HG03097 (cell line): ENCODE results near the gene SERPINB6.

Experiments used
- ATAC-seq: cut with Tn5 transposase; IDR thresholded peaks from one replicate; pipeline ENCODE4 v1.9.1; 2021; ENCODE audit not compliant: unreplicated experiment, low FRiP score

The SERPINB6 gene

GRCh38 chr6:2999618-3000557 is 28.5 kb upstream of the SERPINB6 start, which contains the start of gene NQO2:
Gene NQO2 (plus strand): TSS chr6:2999894. CDS start chr6:3006553, 6,659 bp downstream.
- peak; percentile 51 for ATAC-seq

GRCh38 chr6:2998998-2999617 is 27.7 kb upstream of the SERPINB6 start:
- ATAC-seq: peak; percentile 7

GRCh38 chr6:2998249-2998997 is 27.1 kb upstream of the SERPINB6 start:
- peak; percentile 49 for ATAC-seq

DNA sequence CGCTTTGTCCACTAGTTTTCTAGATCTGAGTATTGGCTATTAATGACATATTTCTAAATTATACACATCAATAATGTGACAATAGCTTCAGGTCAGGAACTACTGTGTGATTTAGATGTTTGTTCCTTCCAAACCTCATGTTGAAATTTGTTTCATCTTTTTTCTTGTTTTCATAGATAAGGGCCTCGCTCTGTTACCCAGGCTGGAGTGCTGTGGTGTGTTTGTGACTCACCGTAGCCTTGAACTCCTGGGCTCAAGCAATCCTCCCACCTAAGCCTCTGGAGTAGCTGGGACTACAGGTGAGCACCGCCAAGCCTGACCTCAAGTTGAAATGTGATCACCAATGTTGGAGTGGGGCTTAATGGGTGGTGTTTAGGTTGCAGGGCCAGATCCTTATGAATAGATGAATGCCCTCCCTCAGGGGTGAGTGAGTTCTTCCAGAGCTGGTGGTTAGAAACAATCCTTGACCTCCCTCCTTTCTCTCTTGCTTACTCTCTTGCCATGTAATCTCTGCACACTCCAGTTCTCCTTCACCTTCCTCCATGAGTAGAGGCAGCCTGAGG is 22.5 kb upstream of the SERPINB6 start:
- no peak for ATAC-seq

DNA sequence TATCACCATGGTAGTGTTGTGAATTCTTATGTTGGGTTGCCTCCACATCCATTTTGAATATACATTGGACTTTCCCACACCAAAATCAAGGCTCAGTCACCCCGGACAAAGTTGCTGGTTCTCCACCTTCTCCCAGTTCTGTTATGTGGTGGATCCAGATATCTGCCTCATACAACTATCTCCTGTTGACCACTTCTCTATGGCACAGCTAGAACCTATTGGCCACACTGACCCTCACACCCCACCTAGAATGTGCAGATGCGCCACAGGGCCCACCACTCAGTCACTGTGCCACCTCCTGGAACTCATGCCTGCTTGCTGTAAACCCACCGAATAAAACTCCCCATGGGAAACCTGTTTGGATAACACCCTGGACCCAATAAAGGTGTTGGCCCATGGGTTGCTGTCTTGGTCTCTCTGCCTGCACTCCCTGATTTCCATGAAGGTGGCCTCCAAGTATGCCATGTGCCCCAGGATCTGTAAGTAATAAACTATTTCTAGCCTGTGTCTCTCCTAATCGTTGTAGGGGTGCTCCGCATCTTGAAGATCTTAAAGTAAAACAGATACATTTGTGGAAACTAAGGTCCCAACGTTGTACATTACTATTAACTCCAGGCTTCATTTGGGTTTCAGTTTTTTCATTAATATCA is 21.1 kb upstream of the SERPINB6 start:
- no peak for ATAC-seq

GRCh38 chr6:2990932-2991506 is 19.7 kb upstream of the SERPINB6 start:
- no peak for ATAC-seq

GRCh38 chr6:2990248-2990931 is 19.0 kb upstream of the SERPINB6 start:
- ATAC-seq: no peak

DNA sequence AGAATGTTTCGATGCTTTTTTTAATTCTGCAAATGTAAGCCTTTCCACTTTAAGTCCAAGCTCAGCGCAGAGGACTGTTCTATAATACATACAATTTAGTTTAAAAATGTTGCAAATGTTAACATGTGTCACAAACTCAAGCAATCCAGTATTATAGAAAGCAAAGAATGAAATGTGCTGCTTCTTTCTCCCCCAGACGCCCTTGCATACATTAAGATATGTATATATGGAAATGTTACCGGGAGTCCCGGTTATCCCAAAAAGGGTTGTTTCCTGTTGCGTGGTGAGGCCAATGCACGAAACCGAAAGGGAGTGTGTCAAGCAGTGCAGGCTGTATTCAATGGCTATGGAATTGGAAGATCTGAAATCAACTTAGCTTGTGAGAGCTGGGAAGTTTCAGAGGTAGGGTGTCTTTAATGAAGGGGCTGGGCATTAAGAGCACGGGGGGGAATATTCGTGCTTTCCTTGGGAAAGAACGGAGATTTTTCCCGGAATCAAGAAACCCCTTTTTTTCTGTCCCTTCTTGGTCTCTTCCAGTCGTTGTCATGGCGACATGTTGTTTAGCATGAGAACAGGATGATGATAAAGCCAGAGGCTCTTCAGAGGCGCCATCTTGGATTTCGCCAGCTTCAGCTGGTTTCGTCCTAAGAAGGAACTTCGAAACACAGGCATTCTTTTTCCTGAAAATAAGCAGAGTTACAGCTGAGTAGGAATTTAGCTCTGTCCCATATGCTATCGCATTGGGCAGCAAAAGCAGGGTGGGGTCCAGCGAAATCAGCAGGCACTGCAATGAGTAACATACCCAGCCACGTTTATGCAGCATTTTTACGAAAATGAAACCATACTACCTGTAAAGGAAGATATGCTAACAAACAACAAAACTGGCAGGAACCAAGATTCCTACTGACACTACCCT is 18.2 kb upstream of the SERPINB6 start:
- peak; percentile 59 for ATAC-seq

- ATAC-seq: peak; percentile 64
These were observed 17.3 kb upstream of the SERPINB6 start for GRCh38 chr6:2988426-2989331.

GRCh38 chr6:2988094-2988425 is 16.7 kb upstream of the SERPINB6 start:
- ATAC-seq: no peak

GRCh38 chr6:2986722-2987221 is 15.4 kb upstream of the SERPINB6 start:
- ATAC-seq: no peak

- ATAC-seq: no peak
These were observed 13.5 kb upstream of the SERPINB6 start for GRCh38 chr6:2984738-2985406.

DNA sequence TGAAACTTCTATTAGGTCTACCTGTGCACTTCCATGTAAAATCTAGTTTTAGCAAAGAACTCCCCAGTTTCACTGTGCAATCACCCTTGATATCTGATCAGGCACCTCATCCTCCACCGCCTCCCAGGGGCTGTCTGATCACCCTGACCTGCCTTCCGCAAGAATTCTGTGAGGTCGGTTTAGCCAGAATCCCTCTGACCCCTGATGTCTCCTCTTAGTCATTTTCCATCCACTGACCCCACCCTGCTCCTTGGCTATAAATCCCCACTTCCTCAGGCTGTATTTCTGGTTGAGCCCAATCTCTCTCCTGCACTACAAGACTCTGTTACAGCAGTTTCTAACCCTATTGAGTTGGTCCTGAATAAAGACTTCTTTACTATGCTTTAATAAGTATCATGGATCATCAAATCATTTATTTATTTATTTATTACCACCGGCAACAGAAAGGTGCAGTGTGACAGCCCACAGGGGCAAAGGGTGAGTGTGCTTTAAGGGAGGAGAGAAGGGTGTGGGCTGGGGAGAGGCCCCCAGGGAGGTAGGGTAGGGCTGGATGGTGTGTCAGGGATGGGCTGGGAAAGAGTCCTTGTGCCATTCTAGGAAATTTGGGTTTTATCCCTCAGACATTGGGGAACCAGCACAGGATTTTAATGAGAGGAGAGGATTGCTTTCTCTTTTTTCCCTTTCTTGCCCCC is 11.2 kb upstream of the SERPINB6 start:
- no peak for ATAC-seq

GRCh38 chr6:2980465-2980855 is 9.1 kb upstream of the SERPINB6 start:
- ATAC-seq: no peak

DNA sequence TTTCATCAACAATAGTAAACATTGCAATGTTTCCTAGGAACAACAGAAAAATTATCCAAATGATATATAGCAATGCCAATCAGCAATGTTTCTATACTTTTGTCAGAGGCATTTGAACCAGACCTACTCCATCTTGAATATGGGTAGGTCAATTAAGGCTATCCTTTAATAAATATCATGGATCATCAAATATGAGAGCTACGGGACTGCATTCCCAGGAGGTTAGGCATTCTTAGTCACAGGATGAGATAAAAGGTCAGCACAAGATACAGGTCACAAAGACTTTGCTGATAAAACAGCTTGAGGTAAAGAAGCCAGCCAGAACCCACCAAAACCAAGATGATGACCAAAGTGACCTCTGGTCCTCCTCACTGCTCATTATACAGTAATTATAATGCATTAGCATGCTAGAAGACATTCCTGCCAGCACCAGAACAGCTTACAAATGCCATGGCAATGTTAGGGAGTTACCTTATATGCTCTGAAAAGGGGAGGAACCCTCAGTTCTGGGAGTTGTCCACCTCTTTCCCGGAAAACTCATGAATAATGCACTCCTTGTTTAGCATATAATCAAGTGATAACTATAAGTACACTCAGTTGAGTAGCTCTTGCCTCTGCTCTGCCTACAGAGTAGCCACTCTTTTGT is 8.6 kb upstream of the SERPINB6 start:
- ATAC-seq: no peak

DNA sequence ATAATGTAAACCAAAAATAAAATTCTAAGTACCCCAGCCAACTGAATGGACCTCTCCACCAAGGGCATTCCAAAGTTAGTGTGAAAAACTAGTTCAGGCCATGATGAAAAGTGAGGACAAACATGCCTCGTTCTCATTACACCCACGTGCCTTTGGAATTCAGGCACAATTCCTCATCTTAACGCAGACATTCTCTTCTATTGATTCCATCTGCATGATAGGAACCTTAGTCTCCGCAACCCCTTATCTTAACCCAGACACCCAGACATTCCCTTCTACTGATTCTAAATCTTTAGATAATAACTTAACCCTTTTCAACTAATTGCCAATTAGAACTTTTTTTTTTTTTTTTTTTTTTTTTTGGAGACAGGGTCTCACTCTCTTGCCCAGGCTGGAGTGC is 7.6 kb upstream of the SERPINB6 start:
- ATAC-seq: no peak
